ENCODE results near the gene ALPP.
"Not testable (repeated sequence)": the region's sequence is repeated elsewhere in the genome, so short reads cannot be mapped to it uniquely, and the experiment has no call there.

Gene ALPP

DNA sequence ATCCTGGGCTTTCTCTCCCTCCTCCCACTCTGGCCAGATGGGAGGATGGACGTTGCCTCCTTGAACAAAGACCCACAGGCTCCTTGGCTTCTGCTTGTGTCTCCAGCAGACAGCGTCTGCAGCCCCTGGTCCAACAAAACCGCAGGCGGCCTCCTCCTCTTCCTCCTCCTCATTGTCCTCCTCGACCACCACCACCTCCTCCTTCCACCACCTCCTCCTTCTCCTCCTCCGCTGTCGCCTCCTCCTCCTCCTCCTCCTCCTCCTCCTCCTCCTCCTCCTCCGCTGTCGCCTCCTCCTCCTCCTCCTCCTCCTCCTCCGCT is 45.7 kb upstream of the ALPP start:
- Histone ChIP-seq H3K36me3 (ENCODE audit: control insufficient read depth, low read length) (no peaks in the 10 kb centered on the region), H3K9me2 (replicated peaks; ENCODE audit: control insufficient read depth, low read length) (no peaks in the 10 kb centered on the region), H3K4me3 (ENCODE audit: low read length) (no peak overlapping the region), H3K4me1 (ENCODE audit: control insufficient read depth, low read length) (peaks cover 5% of the 10 kb centered on the region), H3F3A (ENCODE audit: control insufficient read depth, insufficient read depth) (no peaks in the 10 kb centered on the region), H4K20me1 (ENCODE audit: control insufficient read depth, insufficient read depth, low read depth, low read length) (no peaks in the 10 kb centered on the region), H3K27ac (ENCODE audit: low read depth, low read length) (no peak overlapping the region), H3K4me2 (ENCODE audit: low read length) (no peak overlapping the region), H3K79me2 (ENCODE audit: control insufficient read depth, low read length) (no peaks in the 10 kb centered on the region), H3K9me3 (ENCODE audit: control insufficient read depth, insufficient read depth, low read length) (no peaks in the 10 kb centered on the region), H3K27me3 (ENCODE audit: control insufficient read depth, low read length) (no peaks in the 10 kb centered on the region)
- no peak for TF ChIP-seq EZH2phosphoT487 (IDR thresholded peaks at IDR 0.05; ENCODE audit: borderline replicate concordance, low read length)
- TF ChIP-seq, protein P1, sequence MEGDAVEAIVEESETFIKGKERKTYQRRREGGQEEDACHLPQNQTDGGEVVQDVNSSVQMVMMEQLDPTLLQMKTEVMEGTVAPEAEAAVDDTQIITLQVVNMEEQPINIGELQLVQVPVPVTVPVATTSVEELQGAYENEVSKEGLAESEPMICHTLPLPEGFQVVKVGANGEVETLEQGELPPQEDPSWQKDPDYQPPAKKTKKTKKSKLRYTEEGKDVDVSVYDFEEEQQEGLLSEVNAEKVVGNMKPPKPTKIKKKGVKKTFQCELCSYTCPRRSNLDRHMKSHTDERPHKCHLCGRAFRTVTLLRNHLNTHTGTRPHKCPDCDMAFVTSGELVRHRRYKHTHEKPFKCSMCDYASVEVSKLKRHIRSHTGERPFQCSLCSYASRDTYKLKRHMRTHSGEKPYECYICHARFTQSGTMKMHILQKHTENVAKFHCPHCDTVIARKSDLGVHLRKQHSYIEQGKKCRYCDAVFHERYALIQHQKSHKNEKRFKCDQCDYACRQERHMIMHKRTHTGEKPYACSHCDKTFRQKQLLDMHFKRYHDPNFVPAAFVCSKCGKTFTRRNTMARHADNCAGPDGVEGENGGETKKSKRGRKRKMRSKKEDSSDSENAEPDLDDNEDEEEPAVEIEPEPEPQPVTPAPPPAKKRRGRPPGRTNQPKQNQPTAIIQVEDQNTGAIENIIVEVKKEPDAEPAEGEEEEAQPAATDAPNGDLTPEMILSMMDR (IDR thresholded peaks at IDR 0.05; ENCODE audit: low read depth, low read length, poor library complexity, severe bottlenecking) = no peak

DNA sequence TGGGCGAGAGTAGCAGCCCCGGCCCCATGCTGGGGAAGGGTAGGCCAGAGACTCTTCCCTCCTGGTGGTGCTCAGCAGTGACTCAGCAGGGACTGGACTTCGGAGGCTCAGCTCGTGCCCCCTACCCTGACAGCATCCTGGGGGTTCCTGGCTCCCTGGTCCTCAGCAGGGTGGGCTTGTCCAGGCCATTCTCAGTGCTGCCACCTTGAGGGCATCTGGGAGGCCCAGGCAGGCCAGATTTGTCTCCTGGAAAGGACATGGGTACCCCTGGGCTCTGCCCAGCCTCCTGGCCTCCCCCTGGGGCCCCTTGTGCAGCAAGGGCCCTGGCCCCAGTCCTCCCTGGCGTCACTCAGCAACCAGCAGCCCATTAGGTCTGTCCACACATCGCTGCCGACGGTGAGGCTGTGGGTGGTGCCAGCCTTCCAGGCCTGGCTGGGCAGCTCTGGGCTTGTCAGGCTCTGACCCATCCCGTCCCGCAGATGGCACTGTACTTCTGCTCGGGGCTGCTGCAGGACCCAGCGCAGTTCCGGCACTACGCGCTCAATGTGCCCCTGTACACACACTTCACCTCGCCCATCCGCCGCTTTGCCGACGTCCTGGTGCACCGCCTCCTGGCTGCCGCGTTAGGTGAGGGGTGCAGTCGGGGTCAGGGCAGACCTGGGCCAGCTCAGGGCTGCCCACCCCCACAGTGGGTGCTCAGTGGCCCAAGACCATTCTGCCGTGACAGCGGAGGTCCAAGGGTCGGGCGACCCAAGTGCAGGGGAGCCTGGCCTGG is 45.0 kb upstream of the ALPP start:
- Histone ChIP-seq H3F3A (ENCODE audit: control insufficient read depth, insufficient read depth) (no peaks in the 10 kb centered on the region), H3K9me2 (replicated peaks; ENCODE audit: control insufficient read depth, low read length) (no peaks in the 10 kb centered on the region), H3K27ac (ENCODE audit: low read depth, low read length) (no peak overlapping the region), H3K4me3 (ENCODE audit: low read length) (no peak overlapping the region), H4K20me1 (ENCODE audit: control insufficient read depth, insufficient read depth, low read depth, low read length) (no peaks in the 10 kb centered on the region), H3K4me2 (ENCODE audit: low read length) (no peak overlapping the region), H3K36me3 (ENCODE audit: control insufficient read depth, low read length) (no peaks in the 10 kb centered on the region), H3K79me2 (ENCODE audit: control insufficient read depth, low read length) (no peaks in the 10 kb centered on the region), H3K4me1 (ENCODE audit: control insufficient read depth, low read length) (no peaks in the 10 kb centered on the region), H3K9me3 (ENCODE audit: control insufficient read depth, insufficient read depth, low read length) (no peaks in the 10 kb centered on the region), H3K27me3 (ENCODE audit: control insufficient read depth, low read length) (no peaks in the 10 kb centered on the region)
- TF ChIP-seq, protein P1 (IDR thresholded peaks at IDR 0.05; ENCODE audit: low read depth, low read length, poor library complexity, severe bottlenecking) = peak; percentile 65
- TF ChIP-seq EZH2phosphoT487 (IDR thresholded peaks at IDR 0.05; ENCODE audit: borderline replicate concordance, low read length) = no peak

DNA sequence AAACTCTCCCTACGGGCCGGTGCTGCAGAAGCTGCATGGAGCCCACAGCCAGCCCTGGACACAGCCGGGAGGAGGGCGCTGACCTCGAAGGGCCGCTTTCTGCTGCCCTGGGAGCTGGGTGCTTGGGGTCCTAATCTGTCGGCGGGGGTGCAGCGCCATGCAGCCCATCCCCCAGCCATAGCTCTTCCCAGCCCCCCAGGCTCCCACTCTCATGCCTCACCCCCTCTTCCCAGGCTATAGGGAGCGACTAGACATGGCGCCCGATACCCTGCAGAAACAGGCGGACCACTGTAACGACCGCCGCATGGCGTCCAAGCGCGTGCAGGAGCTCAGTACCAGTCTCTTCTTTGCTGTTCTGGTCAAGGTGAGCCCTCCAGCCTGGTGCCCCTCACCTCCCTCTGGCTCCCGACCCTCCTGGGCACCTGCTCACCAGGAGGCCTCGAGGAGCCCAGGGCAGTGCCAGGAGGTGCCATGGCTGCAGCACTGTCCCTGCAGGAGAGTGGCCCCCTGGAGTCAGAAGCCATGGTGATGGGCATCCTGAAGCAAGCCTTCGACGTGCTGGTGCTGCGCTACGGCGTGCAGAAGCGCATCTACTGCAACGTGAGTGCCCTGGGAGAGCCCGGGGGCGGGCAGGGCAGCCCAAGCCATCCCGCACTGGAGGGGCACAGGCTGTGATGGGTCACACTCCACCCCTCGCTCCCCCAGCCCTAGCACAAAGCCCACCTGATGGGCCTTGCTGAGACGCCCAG is 44.2 kb upstream of the ALPP start:
- H3K9me3 ChIP-seq (ENCODE audit: control insufficient read depth, insufficient read depth, low read length); H3K27ac ChIP-seq (ENCODE audit: low read depth, low read length); H3K27me3 ChIP-seq (ENCODE audit: control insufficient read depth, low read length); H3K79me2 ChIP-seq (ENCODE audit: control insufficient read depth, low read length); H3K9me2 ChIP-seq (replicated peaks; ENCODE audit: control insufficient read depth, low read length); H4K20me1 ChIP-seq (ENCODE audit: control insufficient read depth, insufficient read depth, low read depth, low read length); H3K4me3 ChIP-seq (ENCODE audit: low read length); H3K36me3 ChIP-seq (ENCODE audit: control insufficient read depth, low read length); H3K4me2 ChIP-seq (ENCODE audit: low read length); H3F3A ChIP-seq (ENCODE audit: control insufficient read depth, insufficient read depth); H3K4me1 ChIP-seq (ENCODE audit: control insufficient read depth, low read length): not testable (repeated sequence)

DNA sequence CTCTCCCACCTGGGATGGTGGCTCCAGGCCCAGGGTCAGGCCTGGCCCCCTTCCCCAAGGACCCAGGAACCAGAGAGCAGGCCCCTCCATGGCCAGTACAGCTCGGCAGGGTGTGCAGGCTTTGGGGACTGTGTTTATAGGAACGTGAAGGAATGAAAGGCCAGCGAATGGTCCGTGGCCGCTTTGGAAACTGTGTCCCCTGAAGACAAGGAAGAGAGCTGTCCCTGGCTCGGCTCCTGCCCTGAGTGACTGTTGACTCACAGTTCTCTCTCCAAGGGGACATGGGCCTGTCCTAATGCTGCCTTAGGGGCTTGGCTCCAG is 43.7 kb upstream of the ALPP start:
- not testable (repeated sequence) for H3K79me2 ChIP-seq (ENCODE audit: control insufficient read depth, low read length); H3K27ac ChIP-seq (ENCODE audit: low read depth, low read length); H3K9me3 ChIP-seq (ENCODE audit: control insufficient read depth, insufficient read depth, low read length); H3K4me2 ChIP-seq (ENCODE audit: low read length); H3F3A ChIP-seq (ENCODE audit: control insufficient read depth, insufficient read depth); H3K36me3 ChIP-seq (ENCODE audit: control insufficient read depth, low read length); H3K9me2 ChIP-seq (replicated peaks; ENCODE audit: control insufficient read depth, low read length); H3K4me1 ChIP-seq (ENCODE audit: control insufficient read depth, low read length); H4K20me1 ChIP-seq (ENCODE audit: control insufficient read depth, insufficient read depth, low read depth, low read length); H3K27me3 ChIP-seq (ENCODE audit: control insufficient read depth, low read length); H3K4me3 ChIP-seq (ENCODE audit: low read length)

All from DOHH2 (cell line).